Right lobe of liver (tissue), 4 donors: Measurements from ENCODE around the gene IFNAR1.

Source experiments
- POLR2A ChIP-seq: fragments of 450-650 bp; IDR thresholded peaks from one replicate; pipeline ENCODE4 v1.6.1; 2017; ENCODE audit warnings: antibody characterized with exemption, mild to moderate bottlenecking
- TF ChIP-seq, protein P1 (sequence below), 4 donors: fragments of 200-600 bp in 3 of 4; fragments of 450-650 bp in 1 of 4; IDR thresholded peaks; one replicate each; pipeline versions ENCODE4 v1.5.1 to v1.8.0; 2016 to 2022; ENCODE audit warnings: antibody characterized with exemption in 4 of 4, mild to moderate bottlenecking in 2 of 4
- donor health status: DM: no; HTN: no; CAD: no.
- donor health status: DM: no; HTN: no; CAD: no.
- donor health status: DM: no; HTN: yes; CAD: no.

DNA sequence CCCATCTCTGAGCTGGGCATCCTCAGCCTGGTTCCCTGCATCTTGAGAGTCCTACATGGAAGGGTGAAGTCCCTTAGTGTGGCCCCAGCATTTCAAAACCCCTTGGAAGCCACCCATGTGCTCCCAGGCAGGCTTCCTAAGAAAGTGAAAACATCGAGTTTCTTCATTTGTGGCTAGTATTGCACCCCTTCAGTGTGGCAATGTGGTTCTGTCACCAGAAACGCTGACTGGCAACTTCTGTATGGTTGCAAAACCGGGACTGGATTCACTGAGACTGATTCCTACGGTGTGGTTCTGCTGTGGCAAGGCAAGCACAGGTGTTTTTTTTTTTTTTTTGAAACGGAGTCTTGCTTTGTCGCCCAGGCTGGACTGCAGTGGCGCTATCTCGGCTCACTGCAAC lies 69.5 kb downstream of the IFNAR1 start:
- TF ChIP-seq POLR2A, result no peak
- TF ChIP-seq, protein P1, sequence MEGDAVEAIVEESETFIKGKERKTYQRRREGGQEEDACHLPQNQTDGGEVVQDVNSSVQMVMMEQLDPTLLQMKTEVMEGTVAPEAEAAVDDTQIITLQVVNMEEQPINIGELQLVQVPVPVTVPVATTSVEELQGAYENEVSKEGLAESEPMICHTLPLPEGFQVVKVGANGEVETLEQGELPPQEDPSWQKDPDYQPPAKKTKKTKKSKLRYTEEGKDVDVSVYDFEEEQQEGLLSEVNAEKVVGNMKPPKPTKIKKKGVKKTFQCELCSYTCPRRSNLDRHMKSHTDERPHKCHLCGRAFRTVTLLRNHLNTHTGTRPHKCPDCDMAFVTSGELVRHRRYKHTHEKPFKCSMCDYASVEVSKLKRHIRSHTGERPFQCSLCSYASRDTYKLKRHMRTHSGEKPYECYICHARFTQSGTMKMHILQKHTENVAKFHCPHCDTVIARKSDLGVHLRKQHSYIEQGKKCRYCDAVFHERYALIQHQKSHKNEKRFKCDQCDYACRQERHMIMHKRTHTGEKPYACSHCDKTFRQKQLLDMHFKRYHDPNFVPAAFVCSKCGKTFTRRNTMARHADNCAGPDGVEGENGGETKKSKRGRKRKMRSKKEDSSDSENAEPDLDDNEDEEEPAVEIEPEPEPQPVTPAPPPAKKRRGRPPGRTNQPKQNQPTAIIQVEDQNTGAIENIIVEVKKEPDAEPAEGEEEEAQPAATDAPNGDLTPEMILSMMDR (IDR thresholded peaks at IDR 0.05), result no peak
